ENCODE data around the gene ZNF710. TPM values are rescaled to one million over a fixed set of nuclear protein-coding genes. Genes with fewer than 3 reads are reported as not detected.

Gene ZNF710
- total and polyA plus RNA-seq, 2 of the 13 experiments (the other 11 are each of a cell fraction or from before 2014, with no cell fraction given) = 4.7 to 20.6 TPM

DNA sequence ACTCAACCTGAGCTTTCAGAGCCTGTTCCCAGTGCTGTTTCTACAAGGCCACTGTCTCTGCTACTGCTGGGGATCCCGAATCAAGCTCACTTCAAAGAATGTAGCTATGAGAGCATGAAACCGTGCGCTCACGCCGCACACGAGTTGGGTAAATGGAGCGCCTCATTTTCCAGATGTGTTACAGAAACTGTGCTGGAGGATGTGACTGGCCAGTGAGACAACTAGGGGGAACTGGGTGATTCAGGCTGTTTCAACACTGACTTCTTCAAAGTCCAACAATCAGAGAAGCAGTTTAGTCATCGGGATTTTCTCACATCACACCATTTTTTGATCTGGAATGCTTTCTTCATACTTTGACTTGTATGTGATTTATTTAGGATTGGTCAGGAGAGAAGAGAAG is 3.5 kb downstream of the ZNF710 start (continued):
- TF ChIP-seq, protein P1, sequence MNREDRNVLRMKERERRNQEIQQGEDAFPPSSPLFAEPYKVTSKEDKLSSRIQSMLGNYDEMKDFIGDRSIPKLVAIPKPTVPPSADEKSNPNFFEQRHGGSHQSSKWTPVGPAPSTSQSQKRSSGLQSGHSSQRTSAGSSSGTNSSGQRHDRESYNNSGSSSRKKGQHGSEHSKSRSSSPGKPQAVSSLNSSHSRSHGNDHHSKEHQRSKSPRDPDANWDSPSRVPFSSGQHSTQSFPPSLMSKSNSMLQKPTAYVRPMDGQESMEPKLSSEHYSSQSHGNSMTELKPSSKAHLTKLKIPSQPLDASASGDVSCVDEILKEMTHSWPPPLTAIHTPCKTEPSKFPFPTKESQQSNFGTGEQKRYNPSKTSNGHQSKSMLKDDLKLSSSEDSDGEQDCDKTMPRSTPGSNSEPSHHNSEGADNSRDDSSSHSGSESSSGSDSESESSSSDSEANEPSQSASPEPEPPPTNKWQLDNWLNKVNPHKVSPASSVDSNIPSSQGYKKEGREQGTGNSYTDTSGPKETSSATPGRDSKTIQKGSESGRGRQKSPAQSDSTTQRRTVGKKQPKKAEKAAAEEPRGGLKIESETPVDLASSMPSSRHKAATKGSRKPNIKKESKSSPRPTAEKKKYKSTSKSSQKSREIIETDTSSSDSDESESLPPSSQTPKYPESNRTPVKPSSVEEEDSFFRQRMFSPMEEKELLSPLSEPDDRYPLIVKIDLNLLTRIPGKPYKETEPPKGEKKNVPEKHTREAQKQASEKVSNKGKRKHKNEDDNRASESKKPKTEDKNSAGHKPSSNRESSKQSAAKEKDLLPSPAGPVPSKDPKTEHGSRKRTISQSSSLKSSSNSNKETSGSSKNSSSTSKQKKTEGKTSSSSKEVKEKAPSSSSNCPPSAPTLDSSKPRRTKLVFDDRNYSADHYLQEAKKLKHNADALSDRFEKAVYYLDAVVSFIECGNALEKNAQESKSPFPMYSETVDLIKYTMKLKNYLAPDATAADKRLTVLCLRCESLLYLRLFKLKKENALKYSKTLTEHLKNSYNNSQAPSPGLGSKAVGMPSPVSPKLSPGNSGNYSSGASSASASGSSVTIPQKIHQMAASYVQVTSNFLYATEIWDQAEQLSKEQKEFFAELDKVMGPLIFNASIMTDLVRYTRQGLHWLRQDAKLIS (CRISPR knock-in tag; IDR thresholded peaks at IDR 0.05) = 0 out of 2 replicates have a peak, but pooled peaks have one; percentile 44
- TF ChIP-seq, protein P2, sequence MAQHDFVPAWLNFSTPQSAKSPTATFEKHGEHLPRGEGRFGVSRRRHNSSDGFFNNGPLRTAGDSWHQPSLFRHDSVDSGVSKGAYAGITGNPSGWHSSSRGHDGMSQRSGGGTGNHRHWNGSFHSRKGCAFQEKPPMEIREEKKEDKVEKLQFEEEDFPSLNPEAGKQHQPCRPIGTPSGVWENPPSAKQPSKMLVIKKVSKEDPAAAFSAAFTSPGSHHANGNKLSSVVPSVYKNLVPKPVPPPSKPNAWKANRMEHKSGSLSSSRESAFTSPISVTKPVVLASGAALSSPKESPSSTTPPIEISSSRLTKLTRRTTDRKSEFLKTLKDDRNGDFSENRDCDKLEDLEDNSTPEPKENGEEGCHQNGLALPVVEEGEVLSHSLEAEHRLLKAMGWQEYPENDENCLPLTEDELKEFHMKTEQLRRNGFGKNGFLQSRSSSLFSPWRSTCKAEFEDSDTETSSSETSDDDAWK (CRISPR knock-in tag; IDR thresholded peaks at IDR 0.05) = no peak
- TF ChIP-seq, protein P3, sequence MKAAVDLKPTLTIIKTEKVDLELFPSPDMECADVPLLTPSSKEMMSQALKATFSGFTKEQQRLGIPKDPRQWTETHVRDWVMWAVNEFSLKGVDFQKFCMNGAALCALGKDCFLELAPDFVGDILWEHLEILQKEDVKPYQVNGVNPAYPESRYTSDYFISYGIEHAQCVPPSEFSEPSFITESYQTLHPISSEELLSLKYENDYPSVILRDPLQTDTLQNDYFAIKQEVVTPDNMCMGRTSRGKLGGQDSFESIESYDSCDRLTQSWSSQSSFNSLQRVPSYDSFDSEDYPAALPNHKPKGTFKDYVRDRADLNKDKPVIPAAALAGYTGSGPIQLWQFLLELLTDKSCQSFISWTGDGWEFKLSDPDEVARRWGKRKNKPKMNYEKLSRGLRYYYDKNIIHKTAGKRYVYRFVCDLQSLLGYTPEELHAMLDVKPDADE (CRISPR knock-in tag; IDR thresholded peaks at IDR 0.05) = no peak
- TF ChIP-seq, protein P4, sequence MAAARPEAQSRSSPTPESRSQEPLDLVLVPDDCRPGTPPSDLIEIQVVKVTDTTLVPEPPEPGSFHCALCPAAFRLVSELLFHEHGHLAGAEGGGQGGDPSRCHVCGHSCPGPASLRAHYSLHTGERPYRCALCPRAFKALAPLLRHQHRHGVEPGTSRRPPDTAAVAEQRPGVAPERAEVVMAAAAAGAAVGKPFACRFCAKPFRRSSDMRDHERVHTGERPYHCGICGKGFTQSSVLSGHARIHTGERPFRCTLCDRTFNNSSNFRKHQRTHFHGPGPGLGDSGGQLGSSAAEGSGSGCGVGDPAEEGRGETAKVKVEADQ (CRISPR knock-in tag; IDR thresholded peaks at IDR 0.05; ENCODE audit: borderline replicate concordance) = no peak
- TF ChIP-seq ZNF878 (CRISPR knock-in tag; IDR thresholded peaks at IDR 0.05) (no peak), NCOA5 (CRISPR knock-in tag; IDR thresholded peaks at IDR 0.05) (no peak), RBM39 (IDR thresholded peaks at IDR 0.05; ENCODE audit: low read depth, low read length, poor library complexity, severe bottlenecking) (no peak), PRMT3 (CRISPR knock-in tag; IDR thresholded peaks at IDR 0.05; ENCODE audit: borderline replicate concordance, low read depth) (no peak), ZMYM4 (CRISPR knock-in tag; IDR thresholded peaks at IDR 0.05) (no peak)
- TF ChIP-seq, protein P5, sequence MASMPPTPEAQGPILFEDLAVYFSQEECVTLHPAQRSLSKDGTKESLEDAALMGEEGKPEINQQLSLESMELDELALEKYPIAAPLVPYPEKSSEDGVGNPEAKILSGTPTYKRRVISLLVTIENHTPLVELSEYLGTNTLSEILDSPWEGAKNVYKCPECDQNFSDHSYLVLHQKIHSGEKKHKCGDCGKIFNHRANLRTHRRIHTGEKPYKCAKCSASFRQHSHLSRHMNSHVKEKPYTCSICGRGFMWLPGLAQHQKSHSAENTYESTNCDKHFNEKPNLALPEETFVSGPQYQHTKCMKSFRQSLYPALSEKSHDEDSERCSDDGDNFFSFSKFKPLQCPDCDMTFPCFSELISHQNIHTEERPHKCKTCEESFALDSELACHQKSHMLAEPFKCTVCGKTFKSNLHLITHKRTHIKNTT (CRISPR knock-in tag; IDR thresholded peaks at IDR 0.05) = no peak
- TF ChIP-seq, protein P6, sequence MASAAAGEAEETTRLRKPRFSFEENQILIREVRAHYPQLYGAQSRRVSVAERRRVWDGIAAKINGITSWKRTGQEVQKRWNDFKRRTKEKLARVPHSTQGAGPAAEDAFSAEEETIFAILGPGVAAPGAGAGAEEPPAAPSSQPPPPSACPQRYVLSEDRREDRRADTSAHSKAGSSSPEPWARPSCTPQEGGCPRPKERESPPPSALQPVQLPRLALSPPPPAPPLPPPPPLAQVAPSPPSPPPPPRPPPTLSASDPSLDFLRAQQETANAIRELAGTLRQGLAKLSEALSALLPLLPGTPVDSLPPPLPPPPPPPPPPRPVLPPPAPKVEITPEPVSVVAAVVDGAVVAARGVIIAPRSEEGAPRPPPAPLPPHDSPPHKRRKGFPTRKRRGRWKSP (CRISPR knock-in tag; IDR thresholded peaks at IDR 0.05) = no peak
- TF ChIP-seq, protein P7, sequence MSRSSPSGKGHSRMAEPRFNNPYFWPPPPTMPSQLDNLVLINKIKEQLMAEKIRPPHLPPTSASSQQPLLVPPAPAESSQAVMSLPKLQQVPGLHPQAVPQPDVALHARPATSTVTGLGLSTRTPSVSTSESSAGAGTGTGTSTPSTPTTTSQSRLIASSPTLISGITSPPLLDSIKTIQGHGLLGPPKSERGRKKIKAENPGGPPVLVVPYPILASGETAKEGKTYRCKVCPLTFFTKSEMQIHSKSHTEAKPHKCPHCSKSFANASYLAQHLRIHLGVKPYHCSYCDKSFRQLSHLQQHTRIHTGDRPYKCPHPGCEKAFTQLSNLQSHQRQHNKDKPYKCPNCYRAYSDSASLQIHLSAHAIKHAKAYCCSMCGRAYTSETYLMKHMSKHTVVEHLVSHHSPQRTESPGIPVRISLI (CRISPR knock-in tag; IDR thresholded peaks at IDR 0.05; ENCODE audit: borderline replicate concordance) = no peak; the same call in 1 of the 2 replicates

Data from HepG2 (cell line).